Activated T-cell treated with anti-CD3 and anti-CD28 coated beads for 48 hours (primary cell): ENCODE measurements around the gene KRT222.
A peak's percentile ranks its signal among the peaks of the same experiment; 100 is the strongest.

Source experiments
- DNase-seq: peaks from one replicate; pipeline ENCODE4 v3.0.0-alpha.2; 2020; ENCODE audit warnings: low read depth

The KRT222 gene

DNA sequence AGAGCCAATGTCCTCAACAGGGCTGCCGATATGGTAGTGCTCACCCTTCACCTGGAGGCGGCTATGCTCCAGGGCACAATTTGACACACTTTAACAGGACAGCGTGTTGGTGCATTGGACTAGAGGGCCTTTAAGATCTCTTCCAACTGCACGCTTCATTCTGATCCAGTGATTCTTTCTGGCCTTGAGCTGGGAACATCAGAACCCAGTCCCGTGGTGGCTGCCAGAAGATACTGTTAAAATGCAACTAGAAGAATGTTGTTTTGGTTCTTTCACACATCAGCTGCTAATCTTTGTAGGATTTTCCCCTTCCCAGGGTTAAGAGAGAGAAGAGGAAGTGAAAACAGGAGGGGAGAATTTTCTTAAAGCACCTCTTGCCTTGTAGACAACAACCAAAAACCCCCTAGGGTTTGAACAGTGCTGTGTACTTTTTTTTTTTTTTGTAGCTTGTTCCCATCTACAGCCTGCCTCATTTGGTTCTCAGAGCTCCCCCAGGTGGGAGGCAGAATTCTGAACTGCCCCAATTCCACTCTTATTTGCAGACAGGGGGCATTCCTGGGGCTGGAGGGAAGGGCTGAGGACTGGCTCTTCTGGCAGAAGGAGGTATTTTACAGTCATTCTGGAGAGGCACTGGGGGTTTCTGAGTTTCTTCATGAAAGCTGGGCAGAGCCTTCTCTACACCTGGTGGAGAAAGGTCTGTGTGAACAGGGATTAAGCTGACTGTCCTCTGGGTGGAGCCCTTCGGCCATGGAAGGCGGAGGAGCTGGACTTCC is 49.7 kb downstream of the KRT222 start:
- no peak for DNase-seq

DNA sequence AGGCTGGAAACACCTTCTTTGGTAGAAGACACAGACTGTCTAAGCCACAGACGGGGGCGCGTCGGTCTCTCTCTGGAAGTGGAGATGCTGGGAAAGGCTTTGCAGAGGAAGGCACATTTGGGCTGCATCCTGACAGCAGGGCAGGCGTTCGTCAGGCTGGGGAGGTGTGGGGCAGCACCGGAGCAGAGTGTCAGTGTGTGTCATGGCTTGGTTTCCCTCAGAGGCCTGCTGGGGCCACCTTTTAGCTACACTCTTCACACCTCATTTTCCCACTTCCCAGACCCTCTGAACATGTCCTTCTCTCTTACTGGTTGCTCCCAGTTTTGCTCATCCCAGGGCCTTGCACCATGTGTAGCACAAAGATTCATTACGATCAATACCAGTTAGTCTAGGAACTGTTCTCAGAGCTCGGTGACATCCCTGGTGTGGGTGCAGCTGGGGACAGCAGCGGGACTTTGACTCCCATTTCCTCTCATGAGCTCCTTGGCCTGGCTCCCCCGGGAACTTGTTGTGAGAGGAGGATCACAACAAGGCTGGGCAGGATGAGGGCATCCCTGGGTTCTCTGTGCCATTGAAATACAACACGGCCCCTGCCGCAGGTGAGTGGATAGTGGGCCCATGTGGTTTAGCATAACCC is 50.4 kb downstream of the KRT222 start:
- DNase-seq = no peak

DNA sequence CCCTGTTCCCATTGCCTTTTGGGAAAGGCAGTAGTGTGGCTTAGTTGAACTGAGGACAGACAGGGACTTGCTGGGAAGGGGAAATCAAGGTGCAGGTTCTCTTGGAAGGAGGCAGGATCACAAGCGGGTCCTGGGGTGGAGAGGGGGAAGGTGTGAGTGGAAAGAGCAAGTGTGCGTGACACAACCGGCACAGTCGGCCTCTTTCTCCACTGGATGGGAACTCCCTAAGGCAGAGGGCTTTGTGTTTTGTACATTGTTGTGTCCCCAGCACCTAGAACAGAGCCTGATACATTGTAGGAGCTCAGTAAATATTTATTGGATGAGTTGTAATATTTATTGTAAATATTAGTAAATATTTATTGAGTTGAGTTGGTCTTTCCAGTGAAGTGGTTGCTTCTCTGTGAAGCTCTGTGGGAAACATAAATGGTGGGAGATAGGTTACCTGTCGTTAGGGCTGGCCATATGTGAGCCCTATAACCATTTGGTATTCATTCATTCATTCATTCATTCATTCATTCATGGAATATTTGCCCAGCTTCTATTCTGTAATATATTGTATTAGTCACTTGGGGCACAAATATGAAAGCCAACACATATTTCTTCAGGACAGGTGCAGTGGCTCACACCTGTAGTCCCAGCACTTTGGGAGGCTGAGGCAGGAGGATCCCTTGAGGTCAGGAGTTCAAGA is 51.4 kb downstream of the KRT222 start:
- no peak for DNase-seq

DNA sequence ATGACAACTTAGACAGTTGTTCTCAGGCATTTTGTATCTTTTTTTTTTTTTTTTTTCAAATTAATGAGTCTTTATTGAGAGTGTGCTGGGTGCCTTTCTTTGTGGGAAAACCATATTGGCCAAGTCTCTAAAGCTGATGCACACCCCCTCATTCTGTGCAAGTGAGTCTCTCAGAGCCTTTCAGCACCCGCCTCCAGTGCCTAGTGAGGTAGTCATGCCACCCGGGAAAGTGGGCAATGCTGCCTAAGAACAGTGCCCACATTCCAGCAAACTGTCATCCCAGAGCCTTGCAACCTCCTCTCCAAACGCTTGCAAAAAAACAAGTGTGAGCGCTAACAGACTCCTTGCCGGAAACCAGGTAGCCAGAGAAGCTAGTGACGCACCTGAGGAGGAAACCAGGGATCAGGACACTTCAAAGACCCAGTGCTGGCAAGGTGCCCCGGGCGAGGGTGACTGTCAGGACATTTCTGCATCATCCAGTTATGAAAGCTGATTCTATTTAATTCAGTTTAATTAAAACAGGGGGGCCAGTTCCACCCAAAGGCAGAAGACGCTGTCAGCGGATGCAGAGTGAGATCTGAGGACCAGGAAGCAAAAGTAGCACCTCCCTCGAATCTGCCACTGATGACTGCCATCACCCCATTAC is 52.3 kb downstream of the KRT222 start:
- no peak for DNase-seq

DNA sequence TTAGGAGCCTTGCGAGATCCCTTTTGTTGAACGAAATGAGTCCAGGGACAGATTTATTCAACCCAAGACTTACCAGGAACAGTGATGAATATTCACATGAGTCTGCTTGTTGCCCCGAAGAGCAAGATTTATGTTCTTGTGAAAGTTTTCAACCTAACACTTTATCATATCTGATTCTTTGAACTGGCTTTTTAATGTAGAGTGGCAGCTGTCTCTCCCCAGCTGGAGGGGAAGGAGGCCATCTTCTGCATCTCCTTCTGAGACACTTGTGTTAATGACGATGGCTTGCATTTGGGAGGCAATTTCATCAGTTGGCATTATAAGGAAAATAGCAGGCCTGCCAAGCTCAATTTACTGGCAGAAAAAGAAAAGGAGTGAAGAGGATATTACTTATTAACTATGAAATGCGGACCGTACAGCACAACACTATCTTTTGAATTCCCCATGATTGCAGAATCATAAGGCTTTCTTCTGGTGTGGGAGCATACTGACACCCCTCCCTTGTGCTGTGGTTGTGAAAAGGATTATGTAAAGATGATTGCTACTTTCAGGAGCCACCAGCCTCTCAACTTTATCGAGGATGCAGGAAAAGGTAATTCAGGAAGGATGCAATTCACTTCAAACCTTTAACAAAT is 53.0 kb downstream of the KRT222 start:
- DNase-seq = no peak

DNA sequence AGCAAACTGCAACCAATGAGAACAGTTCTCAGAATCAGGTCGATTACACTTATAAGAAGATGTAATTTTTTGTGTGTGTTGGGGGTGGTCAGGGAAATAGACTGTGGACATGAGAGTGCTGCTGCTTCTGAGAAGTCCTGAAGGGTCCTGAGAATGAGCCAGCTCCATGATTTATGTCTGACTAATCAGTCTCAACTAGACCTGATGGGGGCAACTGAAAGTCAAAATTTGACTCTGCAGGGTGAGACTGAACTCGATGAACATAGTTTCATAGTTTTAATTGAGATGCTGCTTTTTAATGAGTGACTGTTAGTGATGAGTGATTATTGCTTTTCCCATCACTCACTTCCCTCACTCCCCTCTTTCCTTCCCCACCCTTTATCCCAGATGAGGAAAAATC is 54.6 kb downstream of the KRT222 start:
- no peak for DNase-seq

DNA sequence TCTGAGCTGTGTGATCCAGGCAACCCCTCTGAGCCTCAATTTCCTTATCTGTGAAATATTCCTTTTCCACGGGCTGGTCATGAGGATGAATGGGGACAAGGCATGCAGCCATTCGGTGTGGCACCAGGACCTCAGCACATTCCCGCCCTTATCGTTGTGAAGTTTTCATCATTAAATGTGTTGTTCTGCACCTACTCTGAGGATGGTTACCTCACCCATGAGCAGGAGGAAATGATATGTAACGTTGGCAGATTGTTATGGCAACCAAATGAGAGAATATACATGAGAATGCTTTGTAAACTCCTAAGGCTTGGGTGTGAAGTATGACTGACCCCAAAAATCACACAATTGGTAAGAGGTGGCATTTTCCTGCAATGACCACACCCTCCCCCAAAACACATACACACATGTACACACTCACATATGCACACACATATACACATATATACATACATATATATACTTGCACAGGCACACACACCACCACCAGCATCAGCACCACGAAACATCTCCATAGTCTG is 56.9 kb downstream of the KRT222 start:
- DNase-seq = no peak

DNA sequence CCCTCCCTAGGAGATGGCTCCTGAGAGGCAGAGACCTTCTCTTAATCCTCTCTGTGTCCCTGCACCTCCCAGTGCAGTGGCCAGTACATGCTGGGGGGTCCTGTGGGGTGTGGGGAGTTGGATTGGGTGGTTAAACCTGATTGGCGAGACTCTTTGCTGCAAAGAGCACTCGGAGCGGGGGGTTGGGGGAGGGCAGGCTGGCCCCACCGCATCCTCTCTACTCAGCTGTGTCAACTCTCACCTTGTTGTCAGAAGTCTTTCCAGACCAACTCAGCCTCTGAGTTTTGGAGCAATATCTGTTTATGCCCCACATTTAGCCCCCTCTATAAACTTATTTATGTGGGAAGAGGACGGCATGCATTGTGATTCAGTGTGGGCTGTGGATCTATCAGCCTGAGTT is 57.3 kb downstream of the KRT222 start:
- DNase-seq = no peak

DNA sequence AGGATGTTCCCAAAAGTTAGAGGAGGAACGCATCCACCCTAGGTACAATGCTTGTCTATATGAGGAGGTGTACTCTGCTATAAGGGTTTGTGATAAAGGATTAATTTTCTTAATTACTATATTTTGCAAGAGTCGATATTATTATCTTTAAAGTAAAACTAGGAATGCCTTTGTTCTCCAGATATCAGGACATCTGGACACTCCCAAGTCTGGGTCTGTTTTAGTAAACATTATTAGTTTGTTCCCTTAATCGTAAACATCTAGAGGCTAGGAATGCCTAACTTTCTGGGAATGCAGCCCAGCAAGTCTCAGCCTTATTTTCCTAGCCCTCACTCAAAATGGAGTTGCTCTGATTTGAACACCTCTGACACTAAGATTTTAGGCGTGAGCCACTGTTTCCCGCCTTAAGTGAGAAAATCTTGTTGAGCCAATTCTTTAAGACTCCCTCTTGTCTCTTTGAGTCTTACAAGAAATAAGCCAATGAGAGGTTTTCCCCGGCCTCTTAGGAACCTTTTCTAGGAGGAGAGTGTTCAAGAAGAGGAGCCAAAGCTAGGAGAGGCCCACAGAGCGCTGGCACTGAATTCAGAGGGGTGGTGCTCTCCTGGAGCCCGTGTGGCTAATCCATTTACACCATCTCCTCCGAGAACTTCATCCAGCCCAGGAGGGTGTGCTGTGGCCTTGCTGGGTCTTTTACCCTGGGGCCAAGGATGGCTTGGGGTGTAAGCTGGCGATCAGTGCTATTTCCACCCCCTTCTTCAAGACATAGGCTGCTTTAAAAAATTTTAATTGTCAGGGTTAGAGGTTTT is 58.2 kb downstream of the KRT222 start:
- DNase-seq = no peak

DNA sequence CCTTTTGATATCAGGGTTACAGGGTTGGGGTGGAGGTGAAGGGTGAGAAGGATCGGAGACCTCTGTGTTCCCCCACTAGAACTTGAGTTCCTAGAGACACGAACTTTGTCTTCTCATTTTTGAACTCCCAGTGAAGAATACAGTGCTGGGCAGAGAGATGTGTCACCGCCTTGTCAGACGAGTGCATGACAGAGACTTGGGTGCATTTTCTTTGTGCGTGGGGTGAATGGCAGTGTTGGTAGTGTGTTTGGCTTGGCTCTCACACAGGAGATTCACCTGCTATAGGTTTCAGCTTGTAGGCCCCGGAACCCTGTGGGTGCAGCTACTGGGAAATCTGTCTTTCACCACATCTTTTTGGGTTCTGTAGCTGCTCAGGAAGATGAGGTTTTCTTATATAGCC is 59.7 kb downstream of the KRT222 start:
- DNase-seq = peak; percentile 66
